Retina (tissue), 1 donor: ENCODE results near the gene PXDN.
A peak's percentile ranks its signal among the peaks of the same experiment; 100 is the strongest.
"Not testable (repeated sequence)": the region's sequence is repeated elsewhere in the genome, so short reads cannot be mapped to it uniquely, and the experiment has no call there.

Source experiments
- DNase-seq: peaks from one replicate; pipeline ENCODE4 v3.0.0-alpha.2; 2016

PXDN gene

DNA sequence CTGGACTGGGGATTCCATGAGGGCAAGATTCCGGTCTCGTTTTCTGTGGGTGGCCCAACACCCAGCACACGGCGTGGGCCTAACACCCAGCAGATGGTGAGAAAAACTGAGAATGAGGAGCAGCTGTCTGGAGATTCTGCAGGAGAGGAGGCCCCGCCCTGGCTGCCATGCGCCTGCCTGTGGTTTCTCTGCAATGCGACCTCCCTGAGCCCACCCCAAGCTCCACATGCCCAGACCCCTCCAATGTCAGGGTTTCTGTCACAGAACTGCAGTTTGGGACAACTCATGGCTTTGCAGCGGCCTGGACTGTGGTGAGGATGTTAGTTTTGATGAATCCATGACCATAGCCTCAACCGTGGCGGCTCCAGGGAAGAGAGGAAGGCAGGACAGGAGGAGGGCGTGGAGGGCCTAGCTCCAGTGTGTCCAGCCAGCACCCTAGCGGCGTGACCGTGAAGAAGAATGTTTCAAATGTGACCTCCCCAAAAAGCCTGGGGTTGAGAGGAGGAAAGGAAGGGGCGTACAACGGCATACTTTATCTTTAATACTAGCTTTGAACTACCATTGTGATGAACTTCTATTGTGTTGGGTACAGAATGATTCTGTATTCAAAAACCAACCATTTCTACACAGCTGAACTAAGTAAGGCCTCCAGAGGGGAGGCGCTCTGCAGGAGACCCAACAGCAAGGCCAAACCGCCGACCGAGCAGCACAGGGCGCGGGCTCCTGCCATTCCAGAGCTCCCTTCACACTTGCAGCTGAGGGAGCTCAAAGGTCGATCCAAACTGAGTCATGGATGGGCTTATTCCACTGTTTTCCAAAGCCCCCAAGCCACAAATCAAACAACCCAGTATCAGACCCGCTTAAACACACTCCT lies 3.4 kb downstream of the PXDN start:
- no peak for DNase-seq

DNA sequence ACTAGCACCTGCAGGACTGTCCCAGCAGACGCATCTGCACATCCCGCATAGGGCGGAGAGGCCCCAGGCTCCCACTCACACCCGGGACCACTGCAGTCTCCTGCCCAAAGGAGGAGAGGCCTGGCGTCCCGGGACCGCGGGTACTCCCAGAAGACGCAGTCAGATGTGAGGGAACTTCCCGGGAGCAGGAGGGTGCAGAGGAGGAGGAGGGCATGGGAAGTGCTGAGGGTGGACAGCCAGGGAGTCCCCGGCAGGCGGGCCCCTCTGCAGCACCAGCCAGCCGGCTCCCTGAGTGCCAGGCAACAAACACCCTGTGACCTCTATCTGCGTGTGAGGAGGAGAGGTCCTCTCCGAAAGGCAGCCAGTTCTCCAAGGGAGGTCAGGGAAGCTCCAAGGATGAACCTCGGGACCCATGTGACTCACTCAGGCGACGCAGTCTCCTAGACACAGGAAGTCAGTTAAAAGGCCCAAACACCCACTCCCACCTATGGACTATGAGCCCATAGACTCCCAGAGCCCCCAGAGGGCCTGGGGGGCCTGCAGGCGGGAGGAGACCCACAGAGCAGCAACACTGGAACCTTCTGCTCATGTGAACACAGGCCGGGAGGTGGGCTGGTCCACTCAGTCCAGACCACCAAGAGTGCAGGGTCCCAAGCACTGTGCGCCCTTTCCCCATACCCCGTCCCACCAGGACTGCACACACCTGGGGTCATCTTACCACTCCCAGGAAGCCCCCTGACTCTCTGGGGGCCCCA lies 4.2 kb downstream of the PXDN start:
- no peak for DNase-seq

DNA sequence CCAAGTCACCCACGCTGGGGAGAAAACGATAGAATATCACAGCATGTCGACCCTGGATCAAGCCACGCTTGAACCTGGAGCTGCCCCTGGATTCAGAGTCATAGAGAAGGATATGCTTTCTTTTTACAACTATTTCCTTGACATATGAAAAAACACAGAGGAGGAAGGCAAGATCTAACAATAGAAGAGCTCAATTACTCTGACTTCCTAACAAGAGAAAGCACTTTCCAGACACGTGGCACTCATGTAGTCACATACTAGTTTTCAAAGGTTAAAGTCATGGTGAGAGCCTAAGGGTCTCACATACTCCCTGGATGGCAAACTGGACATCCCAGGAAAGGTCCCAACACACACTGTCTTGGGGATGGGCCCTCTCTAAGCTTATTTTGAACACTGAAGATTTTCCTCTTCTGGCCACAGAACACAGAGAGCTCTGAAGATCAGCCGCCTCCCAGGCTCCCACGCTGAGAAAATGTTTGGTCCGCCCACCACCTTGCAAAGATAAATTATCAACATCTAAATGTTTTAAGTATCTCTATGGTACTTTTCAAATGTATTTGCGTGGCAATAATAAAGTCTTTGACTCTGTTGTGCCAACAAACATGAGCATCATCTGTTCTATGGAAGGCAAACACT lies 4.9 kb downstream of the PXDN start:
- DNase-seq: no peak

DNA sequence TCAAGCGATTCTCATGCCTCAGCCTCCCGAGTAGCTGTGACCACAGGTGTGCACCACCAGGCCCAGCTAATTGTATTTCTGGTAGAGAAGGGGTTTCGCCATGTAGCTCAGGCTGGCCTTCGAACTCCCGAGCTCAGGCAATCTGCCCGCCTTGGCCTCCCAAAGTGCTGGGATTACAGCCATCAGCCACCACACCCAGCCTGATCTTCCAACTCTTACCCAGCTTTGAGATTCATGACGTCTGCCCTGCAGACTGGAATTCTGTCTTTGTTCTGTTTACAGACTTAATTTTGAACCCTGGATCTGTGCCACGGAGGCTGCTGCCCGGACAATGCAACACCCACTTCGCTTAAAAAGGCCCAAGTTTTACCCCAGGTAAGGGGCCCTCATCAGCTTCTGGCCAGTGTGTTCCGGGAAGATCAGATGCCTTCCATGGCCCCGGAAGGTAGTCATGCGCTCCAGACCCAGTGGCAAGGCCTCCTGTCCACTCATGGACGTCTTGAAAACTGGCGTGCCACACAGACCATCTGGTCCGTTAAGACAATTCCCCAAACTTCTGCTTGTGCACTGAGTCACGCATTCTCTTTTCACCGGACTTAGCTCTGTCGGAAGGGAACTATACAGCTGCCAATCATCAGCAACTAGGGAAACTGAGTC lies 5.5 kb downstream of the PXDN start:
- DNase-seq: no peak

GRCh38 chr2:1738163-1738562 lies 6.2 kb downstream of the PXDN start:
- no peak for DNase-seq

DNA sequence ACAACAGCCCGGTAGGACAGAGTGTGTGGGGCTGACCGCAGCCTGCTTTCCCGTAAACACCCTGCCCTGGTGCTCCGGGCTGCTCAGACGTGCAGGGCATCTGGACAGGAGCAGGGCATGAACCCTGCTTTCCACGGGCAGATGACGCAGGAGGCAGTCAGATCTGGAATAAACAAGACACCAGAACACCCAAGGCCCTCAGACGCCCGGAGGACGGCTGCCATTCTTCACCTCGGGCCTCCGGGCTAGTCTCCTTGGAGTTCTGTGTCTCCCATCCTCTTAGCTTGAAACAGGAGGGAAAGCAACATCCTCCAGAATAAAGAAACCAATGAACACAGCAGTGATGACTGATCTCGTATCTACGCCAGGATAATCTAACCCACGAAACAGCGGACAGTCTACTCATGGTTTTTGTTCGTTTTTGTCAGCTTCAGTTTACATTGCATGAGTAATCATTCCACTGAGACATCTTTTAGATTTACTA lies 7.3 kb downstream of the PXDN start:
- DNase-seq: no peak

- DNase-seq: no peak
These were observed 8.3 kb downstream of the PXDN start for GRCh38 chr2:1736045-1736444.

DNA sequence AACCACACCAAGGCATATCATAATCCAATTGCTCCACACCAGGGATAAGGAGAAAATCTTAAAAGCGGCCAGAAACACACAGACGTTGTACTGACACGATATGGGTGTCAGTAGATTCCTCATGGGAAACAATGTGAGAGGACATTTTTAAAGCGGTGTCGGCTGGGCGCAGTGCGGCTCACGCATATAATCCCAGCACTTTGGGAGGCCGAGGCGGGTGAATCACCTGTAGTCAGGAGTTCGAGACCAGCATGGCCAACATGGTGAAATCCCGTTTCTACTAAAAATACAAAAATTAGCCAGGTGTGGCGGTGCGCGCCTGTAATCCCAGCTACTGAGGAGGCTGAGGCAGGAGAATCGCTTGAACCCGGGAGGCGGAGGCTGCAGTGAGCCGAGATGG lies 11.0 kb downstream of the PXDN start:
- not testable (repeated sequence) for DNase-seq

DNA sequence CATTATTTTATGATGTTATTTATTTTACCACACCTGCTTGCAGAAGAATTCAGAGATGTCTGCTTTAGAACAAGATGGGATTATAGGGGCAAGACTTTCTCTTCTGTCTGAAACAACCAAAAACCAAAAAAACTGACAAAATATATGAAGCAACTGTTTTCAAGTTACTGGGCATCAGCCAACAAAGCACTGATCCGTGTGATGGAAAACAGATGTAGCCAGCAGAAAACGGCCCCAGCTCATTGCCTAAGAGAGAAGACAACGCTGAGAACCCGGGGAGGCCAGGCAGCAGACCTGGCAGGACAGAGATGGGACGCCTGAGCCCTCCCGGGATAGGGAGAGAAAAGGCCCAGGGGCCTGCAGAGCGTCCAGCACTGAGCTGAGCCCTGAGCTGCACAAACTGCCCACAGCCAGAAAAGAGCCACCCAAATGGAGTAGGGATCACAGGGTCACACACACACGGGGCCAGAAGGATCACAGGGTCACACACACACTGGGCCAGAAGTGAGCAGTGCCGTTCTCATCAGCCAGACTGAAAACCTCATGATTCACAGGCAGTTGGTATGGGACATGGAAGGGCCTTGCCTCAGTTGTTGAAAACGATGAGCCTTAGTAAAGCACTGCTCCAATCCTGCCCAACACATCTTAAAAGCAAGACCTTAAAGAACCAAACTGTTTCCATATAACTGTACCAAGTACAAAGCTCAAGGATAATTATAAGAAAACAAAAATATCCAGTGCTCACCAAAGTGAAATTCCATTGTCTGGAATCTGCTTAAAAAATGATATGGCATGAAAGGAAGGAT lies 12.1 kb downstream of the PXDN start:
- peak; percentile 56 for DNase-seq

GRCh38 chr2:1731447-1731962 lies 12.8 kb downstream of the PXDN start:
- DNase-seq: peak; percentile 50

GRCh38 chr2:1730015-1730927 lies 14.0 kb downstream of the PXDN start:
- DNase-seq: no peak

DNA sequence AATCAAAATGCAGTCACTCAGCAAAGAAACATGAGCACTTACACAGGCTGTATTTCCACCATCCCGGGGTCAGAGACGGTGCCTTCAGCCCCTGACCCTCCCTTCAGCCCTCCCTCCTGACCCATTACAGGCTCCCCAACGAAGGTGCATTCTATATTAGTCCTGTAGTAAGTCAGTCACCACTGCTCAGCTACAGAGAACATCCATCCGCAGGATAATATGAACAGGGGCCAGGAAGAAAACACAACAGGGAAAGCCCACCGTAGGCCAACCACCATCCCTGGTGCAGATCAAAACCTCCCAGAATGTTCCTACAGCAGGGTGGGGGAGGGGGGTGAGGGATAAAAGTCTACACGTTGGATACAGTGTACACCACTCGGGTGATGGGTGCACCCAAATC lies 15.1 kb downstream of the PXDN start:
- no peak for DNase-seq

DNA sequence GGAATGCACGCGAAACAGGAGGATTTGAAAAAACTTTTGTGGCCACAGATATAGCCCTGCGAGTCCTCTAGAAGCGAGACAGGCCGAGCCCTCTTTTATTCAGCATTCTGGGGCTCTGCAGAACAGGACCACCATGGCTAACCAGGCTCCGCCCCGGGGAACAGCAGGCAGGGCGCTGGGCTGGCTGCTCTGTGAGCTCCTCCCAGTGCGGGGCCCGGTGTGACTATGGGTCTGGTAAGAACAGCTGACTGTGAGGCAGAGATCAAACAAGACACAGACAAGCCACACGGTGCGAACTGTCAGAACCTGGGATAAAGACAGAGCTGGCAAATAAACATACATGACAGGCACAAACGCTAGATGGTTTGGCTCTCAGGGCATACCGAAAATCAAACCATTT lies 15.5 kb downstream of the PXDN start:
- DNase-seq: peak; percentile 65

DNA sequence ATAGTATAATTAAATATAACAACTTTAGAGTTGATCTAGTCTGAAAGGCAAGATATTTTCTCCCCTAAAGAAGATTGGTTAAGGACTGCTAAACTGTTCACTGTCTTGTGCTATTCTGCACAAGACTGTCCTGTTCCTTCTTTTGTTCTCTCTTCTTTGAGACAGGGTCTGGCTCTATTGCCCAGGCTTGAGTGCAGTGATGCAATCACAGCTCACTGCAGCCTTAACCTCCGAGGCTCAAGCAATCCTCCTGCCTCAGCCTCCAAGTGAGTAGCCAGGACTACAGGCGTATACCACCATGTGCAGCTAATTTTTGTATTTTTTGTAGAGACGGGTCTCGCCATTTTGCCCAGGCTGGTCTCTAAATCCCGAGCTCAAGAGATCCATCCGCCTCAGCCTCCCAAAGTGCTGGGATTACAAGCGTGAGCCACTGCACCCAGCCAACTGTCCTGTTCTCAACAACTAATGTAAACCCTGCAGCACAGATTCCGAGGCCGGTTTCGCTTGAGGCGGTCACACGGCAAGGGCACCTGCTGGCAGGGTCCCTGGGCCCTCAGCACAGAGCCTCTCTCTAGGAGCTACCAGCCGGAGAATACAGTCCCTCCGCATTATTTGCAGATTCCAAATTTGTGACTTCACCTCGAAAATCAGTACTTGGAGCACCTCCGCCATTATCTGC lies 16.4 kb downstream of the PXDN start:
- DNase-seq: no peak

DNA sequence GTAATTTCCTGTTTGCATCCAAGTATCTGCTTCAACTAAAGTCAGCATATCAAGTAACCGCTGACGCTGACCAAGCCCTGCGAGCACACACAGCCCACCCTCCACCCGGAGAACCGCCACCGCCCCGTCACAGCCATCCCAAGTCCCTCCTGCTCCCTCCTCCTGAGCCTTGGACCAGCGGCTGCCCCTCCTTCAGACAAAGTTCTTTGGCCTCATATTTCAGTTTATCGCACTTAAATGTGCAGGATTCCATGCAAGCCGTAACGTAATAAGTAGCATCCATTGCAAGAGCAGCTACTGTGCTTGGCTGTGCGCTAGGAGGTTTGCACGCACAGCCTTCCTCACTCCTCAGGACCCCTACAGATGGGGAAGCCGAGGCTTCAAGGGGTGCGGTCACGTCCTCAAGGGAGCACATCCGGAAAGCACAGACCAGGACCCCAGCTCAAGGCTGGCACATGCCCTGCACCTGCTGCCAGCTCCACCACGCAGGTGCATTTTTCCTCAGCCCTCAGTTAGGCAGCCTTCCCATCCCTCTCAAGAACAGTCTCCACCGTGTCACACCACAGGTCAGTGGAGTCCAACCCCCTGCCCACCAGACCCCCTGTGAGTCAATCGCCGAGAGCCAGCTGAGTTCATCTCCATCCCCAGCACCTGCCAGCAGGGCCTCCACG lies 17.1 kb downstream of the PXDN start:
- DNase-seq: no peak

- DNase-seq: no peak
These were observed 17.8 kb downstream of the PXDN start for GRCh38 chr2:1726558-1726957.

DNA sequence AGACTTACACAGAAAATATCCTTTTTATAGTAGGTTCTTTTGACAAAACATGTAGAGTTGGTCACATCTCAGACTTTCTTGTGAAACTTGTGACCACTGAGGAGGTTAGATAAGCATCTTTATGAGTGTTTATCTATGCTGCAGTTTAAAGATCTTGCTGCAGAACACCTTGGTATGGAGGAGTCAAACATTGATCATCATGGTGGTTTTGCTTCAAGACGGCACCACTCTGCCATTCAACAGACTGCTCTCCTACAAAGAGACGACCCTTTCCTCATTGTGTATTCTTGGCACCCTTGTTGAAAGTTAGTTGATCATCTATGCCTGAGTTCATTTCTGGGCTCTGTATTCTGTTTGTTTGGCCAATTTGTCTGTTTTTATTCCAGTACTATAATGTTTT lies 20.0 kb downstream of the PXDN start:
- DNase-seq: not testable (repeated sequence)

- no peak for DNase-seq
These were observed 20.8 kb downstream of the PXDN start for GRCh38 chr2:1723397-1724042.

DNA sequence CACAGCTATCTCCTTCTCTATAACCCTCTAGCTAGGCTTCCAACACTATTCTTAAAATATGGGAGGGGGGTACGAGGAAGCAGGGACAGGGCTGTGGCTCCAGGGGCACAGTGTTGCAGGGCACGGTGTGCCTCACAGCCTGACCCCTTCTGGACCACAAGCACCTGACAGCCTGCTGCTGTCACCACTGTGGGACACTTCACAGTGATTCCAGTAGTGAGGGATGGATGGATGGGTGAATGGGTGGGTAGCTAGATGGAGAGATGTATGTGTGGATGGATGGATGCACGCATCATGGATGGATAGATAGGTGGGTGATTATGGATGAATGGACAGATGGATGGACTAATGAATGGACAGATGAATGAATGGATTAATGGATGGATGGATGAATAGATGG lies 21.6 kb downstream of the PXDN start:
- no peak for DNase-seq
